Measurements from ENCODE around the gene RERE. TPM values are rescaled to one million over a fixed set of nuclear protein-coding genes. Genes with fewer than 3 reads are reported as not detected.

RERE gene
- polyA plus RNA-seq, 10 donors = 61.7 to 94.3 (median 77.6) TPM

DNA sequence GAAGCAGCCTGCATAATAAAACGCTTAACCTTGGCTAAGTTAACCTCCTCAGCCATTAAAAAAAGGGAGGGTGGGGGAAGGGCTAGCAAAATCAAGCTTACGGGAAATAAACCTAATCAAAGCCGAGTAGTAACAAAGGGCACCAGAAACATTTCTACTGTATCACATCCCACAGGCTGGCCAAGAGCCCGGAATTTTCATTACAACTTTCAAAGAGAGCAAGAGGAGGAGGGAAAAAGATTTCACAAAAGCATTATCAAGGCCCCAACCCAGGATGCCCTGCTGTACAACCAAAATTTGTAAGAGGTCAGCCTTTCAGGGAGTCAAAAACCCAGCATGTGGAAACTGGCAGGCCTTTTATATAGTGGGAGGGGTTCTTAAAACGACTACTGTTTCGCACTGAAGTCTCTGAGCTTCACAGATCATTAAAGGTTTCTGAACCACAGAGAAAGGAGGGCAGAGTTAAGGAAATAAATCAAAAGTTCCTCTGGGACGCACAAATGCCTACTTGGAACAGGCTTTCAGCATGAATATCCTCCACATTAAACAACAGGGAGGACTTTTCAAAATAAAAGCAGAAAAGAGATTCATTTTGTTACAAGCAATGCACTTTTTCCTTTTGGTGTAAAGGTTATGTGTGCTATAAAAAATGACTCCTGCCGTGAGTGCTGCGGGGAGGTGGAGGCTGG, 409.1 kb downstream of the RERE start:
- peak; percentile 61 to 81 (median 78) for DNase-seq

- no peak for DNase-seq
These were observed 409.8 kb downstream of the RERE start for GRCh38 chr1:8407652-8408051.

GRCh38 chr1:8406960-8407359, 410.5 kb downstream of the RERE start:
- DNase-seq = no peak

DNA sequence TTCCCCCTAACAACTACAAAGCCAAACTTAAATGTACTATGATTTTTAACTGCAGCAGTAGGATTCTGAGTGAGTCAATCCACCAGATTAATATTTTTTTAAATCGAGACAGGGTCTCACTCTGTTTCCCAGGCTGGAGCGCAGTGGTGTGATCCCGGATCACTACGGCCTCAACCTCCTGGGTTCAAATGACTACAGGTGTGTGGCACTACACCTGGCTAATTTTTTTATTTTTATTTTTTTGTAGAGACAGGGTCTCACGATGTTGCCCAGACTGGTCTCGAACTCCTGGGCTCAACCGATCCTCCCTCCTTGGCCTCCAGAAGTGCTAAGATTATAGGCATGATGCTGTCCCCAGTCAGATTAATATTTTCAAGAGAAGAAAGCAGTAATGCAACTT, 411.4 kb downstream of the RERE start:
- no peak for DNase-seq

DNA sequence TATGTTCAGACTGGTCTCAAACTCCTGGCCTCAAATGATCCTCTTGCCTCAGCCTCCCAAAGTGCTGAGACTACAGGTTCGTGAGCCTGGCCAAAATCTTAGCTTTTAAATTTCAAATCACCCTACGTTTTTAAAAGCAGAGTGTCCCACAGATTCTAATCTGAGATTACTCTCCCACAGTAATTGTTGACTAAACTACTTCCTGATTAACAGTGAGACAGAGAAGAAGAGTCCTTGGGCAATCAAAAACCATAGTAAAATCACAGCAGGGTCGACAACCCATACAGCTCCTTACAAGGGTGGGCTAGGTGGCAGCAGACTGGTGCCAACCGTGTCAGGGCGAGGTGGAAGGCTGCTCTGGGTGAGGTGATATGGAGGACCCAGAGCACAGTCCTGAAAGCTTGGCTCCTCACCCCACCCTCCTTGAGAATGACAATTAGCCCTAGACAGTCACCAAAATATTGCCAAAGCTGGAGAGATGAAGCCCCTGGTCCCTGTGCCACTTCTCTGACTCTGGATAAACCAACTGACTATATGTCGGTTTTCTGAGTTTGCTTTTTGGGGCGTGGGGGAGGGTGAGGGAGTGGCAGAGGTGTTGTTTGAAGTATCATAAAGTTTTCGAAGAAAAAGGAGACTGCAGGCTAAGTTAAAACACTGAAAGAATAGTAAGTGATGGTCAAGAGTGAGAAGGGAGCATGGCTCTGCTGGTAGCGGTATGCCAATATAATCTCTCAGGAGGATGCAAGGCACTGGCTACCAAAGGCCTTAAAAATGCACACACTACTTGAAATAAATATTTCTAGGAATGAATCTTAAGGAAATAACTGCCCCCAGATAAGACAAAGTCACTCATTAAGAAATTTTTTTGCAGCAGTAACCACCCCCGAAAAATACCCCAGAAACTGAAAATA, 412.7 kb downstream of the RERE start:
- no peak for DNase-seq

DNA sequence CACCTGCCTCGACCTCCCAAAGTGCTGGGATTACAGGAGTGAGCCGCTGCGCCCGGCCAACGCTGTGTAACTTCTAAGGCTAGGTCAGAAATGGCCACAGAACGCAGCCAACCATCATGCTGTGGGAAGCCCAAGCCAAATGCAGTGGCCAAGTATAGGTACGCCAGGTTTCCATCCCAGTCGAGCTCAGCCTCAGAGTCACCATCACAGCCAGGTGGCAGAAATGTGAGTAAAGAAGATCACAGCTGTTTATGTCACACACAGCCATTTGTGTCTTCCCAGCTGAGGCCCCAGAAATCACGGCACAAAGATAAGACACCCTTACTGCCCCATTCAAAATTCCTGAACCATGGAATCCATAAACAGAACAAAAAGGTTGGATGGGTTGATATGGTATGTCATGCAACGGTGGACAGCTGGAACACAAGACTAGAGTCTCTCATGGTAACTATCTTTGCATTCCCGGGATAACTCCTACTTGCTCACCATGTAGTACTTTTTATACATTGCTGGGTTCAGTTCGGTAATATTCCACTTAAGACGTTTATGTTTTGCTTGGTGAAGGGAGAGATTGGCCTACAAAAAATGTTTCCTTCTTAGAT, 415.2 kb downstream of the RERE start:
- no peak for DNase-seq

GRCh38 chr1:8398677-8399076, 418.8 kb downstream of the RERE start:
- DNase-seq = no peak

GRCh38 chr1:8398086-8398485, 419.4 kb downstream of the RERE start:
- DNase-seq = no peak

- no peak for DNase-seq
These were observed 419.9 kb downstream of the RERE start for GRCh38 chr1:8397511-8397910.

- DNase-seq = peak in 2 of 3 donors; percentile 80 to 95
These were observed 420.5 kb downstream of the RERE start for GRCh38 chr1:8396786-8397406.

GRCh38 chr1:8396083-8396785, 421.2 kb downstream of the RERE start:
- DNase-seq = no peak

DNA sequence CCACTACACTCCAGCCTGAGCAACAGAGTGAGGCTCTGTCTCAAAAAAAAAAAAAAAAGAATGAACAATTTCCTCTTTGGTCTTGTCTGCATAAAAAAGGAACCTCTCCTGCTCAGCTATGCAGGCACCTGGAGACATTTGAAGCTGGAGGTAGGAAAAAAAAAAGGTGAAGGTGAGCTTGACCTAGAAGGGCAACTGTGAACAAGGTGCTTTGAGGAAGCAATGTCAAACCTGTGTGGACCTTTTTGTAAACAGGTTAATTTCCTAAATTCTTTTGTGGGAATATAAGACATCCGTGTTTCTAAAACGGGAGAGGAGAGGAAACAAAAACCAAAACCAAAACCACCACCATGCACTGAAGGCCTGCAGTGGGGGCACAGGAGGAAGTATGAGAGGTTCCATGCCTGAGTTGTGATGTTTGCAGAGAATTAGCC, 422.0 kb downstream of the RERE start:
- no peak for DNase-seq

DNA sequence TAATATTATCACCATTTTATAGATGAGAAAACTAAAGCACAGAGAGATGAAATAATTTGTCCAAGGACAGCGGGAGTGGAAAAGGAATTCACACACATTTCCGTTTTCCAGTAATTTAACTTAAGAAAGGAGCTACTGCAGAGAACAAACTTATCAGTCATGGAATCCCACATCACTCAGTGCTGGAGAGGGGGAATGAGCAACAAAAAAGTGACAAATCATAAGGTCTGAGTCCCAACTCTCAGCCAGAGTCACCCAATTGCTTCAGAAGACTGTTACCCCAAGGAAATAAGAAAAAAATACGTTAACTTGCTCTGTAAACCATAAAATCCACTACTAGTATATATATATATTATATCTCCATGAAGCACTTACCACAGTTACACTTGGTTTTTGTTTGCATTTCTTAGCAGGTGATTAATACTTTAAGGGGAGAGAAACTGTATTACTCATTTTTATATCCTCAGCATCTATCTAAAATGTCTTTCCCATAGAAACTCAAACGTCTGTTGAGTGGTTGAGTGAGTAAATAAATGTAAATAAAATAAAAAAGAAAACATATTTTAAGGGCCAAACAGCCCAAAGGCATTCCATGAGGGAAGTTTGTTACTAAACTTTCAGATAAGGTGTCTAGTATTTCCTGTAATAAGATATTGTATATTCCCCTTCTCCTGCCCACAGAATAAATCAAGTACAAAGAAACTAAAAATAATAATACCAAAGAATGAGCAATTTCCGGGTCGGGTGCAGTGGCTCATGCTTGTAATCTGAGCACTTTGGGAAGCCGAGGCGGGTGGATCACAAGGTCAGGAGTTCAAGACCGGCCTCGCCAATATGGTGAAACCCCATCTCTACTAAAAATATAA, 422.8 kb downstream of the RERE start:
- DNase-seq = no peak

DNA sequence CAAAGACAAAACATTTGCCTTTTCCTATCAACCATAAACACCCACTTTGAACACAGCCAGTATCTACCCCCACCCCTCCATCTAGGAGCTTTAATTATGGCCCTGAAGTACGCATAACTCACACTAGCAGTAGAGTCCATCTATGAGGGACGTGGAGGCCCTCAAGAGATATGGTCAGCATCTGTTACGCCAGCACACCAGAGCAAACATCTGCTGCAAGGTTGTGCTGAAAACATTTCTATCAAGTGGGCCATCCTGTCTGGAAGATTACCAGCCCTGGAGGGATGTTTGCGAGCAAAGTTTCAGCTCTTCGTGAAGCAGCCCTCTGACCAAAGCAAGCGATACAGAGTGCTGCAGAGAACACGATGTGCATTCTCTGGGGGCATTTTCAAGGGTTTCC, 424.9 kb downstream of the RERE start:
- no peak for DNase-seq

DNA sequence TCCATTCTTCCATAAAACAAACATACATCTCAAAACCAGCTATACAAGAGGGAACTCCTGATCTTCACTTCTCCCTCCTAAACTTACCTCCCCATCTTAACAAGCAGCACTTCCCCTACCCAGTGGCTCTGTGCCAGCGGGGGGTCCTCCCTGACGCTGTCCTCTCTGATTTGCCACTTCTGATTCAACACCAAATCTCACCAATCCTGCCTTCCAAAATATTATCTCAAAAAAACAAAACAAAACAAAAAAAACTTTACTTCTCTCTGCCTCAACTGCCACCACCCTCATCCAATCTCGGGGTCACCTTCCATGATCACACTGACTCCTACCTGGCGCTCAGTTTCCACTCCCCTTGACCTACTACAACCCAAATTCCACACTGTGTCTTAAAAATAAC, 426.7 kb downstream of the RERE start:
- no peak for DNase-seq

GRCh38 chr1:8389958-8390535, 427.4 kb downstream of the RERE start:
- DNase-seq = no peak

GRCh38 chr1:8388732-8389562, 428.5 kb downstream of the RERE start:
- no peak for DNase-seq

DNA sequence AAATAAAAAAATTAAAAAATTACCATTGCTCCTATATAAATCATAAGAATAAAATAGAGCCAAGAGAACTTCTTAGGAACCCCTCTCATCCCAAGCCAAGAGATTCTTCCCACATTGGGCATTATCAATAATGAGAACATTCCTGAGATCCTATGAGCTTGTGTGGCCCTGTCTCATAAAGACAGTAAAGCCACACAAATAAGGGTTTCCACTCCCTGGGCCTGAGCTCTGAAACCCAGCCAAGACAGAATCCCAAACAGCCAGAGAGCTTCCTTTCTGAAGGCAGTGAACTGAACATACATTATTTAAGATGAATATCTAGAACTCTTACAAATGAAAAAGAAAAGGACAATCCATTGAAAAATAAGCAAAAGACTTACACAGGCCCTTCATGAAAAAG, 431.2 kb downstream of the RERE start:
- no peak for DNase-seq

DNA sequence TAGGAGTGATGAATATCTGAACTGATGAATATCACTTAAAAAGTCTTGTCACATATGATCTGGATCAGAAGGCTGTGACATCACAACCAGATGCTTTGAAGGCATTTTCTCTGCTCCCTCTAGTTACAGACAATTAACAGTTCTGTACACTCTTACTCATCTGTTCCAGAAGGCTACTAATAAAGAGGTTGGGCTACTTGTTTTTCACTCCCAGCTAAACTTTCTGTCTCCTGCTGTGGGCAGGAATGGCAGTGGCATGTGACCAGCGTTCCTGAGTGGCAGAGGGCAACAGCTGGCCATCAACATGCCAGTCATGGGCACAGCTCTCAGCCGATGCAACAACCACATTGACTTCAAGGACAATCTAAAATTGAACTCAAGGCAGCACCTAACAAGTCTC, 432.9 kb downstream of the RERE start:
- DNase-seq = no peak

Data from muscle of back (tissue), 11 donors.